ENCODE measurements around the gene CCSER2. TPM values are rescaled to one million over a fixed set of nuclear protein-coding genes. Genes with fewer than 3 reads are reported as not detected.

The CCSER2 gene
- polyA plus RNA-seq, 1 of the 3 experiments (the other 2 are of a cell fraction) = 8.5 TPM

- POLR2A ChIA-PET = no interaction called here
- Histone ChIP-seq H3K9me2 (no peaks in the 10 kb centered on the region), H3K4me1 (ENCODE audit: control insufficient read depth in 1 of 2, insufficient read depth in 2 of 2, low read depth in 1 of 2, low read length in 1 of 2) (peaks cover 22 to 29% of the 10 kb centered on the region in 2 experiments), H3K4me2 (no peak overlapping the region), H3K9me3 (no peaks in the 10 kb centered on the region), H3K36me3 (replicated peaks in 1 of 2; ENCODE audit: control insufficient read depth in 1 of 2, insufficient read depth in 2 of 2, low read length in 1 of 2) (no peaks in the 10 kb centered on the region), H3K4me3 (ENCODE audit: low read depth in 2 of 2, low read length in 1 of 2) (no peak overlapping the region), H3K27me3 (ENCODE audit: insufficient read depth) (no peaks in the 10 kb centered on the region), H3F3A (replicated peaks; ENCODE audit: insufficient read depth) (peaks cover 22% of the 10 kb centered on the region), H4K20me1 (ENCODE audit: insufficient read depth) (peaks cover 93% of the 10 kb centered on the region), H2AFZ (ENCODE audit: low read depth) (no peak overlapping the region), H3K27ac (ENCODE audit: low read depth in 2 of 2, low read length in 1 of 2) (peak overlapping the region in 1 of 2 experiments; percentile 18; a peak in 1 of 4 replicates), H3K9ac (no peak overlapping the region), H3K79me2 (ENCODE audit: insufficient read depth) (peaks cover 98% of the 10 kb centered on the region)
- WGBS (ENCODE audit: low lambda C conversion rate) = 61% methylated on average over 3 of the region's 3 CpGs
- DNase-seq = peak; percentile 57
- TF ChIP-seq RCOR1 (IDR thresholded peaks at IDR 0.05; ENCODE audit: low read length) = peak; percentile 63
- TF ChIP-seq TCF12 (IDR thresholded peaks at IDR 0.05) = no peak
- no peak for TF ChIP-seq TAF1 (IDR thresholded peaks at IDR 0.05; ENCODE audit: borderline replicate concordance, low read depth, low read length)
- no peak for TF ChIP-seq GABPA (IDR thresholded peaks at IDR 0.05; ENCODE audit: low read depth)
- TF ChIP-seq EP300 (IDR thresholded peaks at IDR 0.05; ENCODE audit: borderline replicate concordance in 1 of 2, low read depth in 1 of 2, low read length in 1 of 2) = peak in 1 of 2 experiments; percentile 65; a peak in 2 of 4 replicates
- TF ChIP-seq SIN3A (IDR thresholded peaks at IDR 0.05; ENCODE audit: borderline replicate concordance, low read depth, low read length) = no peak
- TF ChIP-seq EZH2phosphoT487 (IDR thresholded peaks at IDR 0.05; ENCODE audit: borderline replicate concordance, low read depth) = no peak
- no peak for TF ChIP-seq RFX5 (IDR thresholded peaks at IDR 0.05; ENCODE audit: low read length)
- TF ChIP-seq CHD2 (IDR thresholded peaks at IDR 0.05; ENCODE audit: low read length, partially characterized antibody) = peak; percentile 50
- TF ChIP-seq FOXJ3 (CRISPR knock-in tag; IDR thresholded peaks at IDR 0.05) = peak; percentile 69
- TF ChIP-seq NRF1 (IDR thresholded peaks at IDR 0.05; ENCODE audit: low read depth, low read length) = no peak
- TF ChIP-seq GATA2 (CRISPR knock-in tag; IDR thresholded peaks at IDR 0.05) = peak; percentile 69
- no peak for TF ChIP-seq RAD21 (IDR thresholded peaks at IDR 0.05; ENCODE audit: low read length)
- TF ChIP-seq TEAD4 (IDR thresholded peaks at IDR 0.05; ENCODE audit: borderline replicate concordance, insufficient read depth) = no peak
- CTCF ChIA-PET = interaction anchor here (0.7 to 7.3 kb wide), 6 partner anchors 17 to 271 kb away, joined by 3 to 34 read pairs (median 4); no protein-coding TSS in a partner anchor
Measured at GRCh38 chr10:84335516-84335915, 7.1 kb downstream of the CCSER2 start.

GRCh38 chr10:84336406-84337090 is 8.2 kb downstream of the CCSER2 start:
- Histone ChIP-seq H3K27ac (ENCODE audit: low read depth in 2 of 2, low read length in 1 of 2) (peak overlapping the region in 1 of 2 experiments; percentile 62; a peak in 2 of 4 replicates), H3K9me2 (no peaks in the 10 kb centered on the region), H3K4me3 (ENCODE audit: low read depth in 2 of 2, low read length in 1 of 2) (0 out of 4 replicates have a peak overlapping the region, but pooled peaks of 1 of the 2 experiments have one; percentile 6), H3K4me2 (peak overlapping the region; percentile 62), H3K79me2 (ENCODE audit: insufficient read depth) (peaks cover 98% of the 10 kb centered on the region), H3F3A (replicated peaks; ENCODE audit: insufficient read depth) (peaks cover 22% of the 10 kb centered on the region), H3K4me1 (ENCODE audit: control insufficient read depth in 1 of 2, insufficient read depth in 2 of 2, low read depth in 1 of 2, low read length in 1 of 2) (peaks cover 22 to 29% of the 10 kb centered on the region in 2 experiments), H3K9me3 (no peaks in the 10 kb centered on the region), H3K36me3 (replicated peaks in 1 of 2; ENCODE audit: control insufficient read depth in 1 of 2, insufficient read depth in 2 of 2, low read length in 1 of 2) (no peaks in the 10 kb centered on the region), H4K20me1 (ENCODE audit: insufficient read depth) (peaks cover 93% of the 10 kb centered on the region), H3K27me3 (ENCODE audit: insufficient read depth) (no peaks in the 10 kb centered on the region), H3K9ac (no peak overlapping the region), H2AFZ (ENCODE audit: low read depth) (no peak overlapping the region)
- ChIA-PET CTCF (interaction anchor here (1.0 to 7.3 kb wide), 4 partner anchors 15 to 201 kb away, joined by 3 to 34 read pairs (median 4); no protein-coding TSS in a partner anchor), POLR2A (no interaction called here)
- 94% methylated on average over 5 of the region's 5 CpGs for WGBS (ENCODE audit: low lambda C conversion rate)
- DNase-seq = no peak
- no peak for TF ChIP-seq RAD21 (IDR thresholded peaks at IDR 0.05; ENCODE audit: low read length)
- TF ChIP-seq EP300 (IDR thresholded peaks at IDR 0.05; ENCODE audit: borderline replicate concordance in 1 of 2, low read depth in 1 of 2, low read length in 1 of 2) = no peak
- TF ChIP-seq CTCF (IDR thresholded peaks at IDR 0.05) = no peak
- TF ChIP-seq RXRA (IDR thresholded peaks at IDR 0.05; ENCODE audit: borderline replicate concordance, low read depth) = no peak
- no peak for TF ChIP-seq CHD2 (IDR thresholded peaks at IDR 0.05; ENCODE audit: low read length, partially characterized antibody)
- TF ChIP-seq GABPA (IDR thresholded peaks at IDR 0.05; ENCODE audit: low read depth) = no peak
- no peak for TF ChIP-seq RFX5 (IDR thresholded peaks at IDR 0.05; ENCODE audit: low read length)
- TF ChIP-seq POLR2AphosphoS5 (IDR thresholded peaks at IDR 0.05; ENCODE audit: low read depth, low read length) = no peak
- TF ChIP-seq MAX (IDR thresholded peaks at IDR 0.05; ENCODE audit: low read depth) = no peak
- no peak for TF ChIP-seq MXI1 (IDR thresholded peaks at IDR 0.05; ENCODE audit: low read depth, low read length)
- TF ChIP-seq EZH2phosphoT487 (IDR thresholded peaks at IDR 0.05; ENCODE audit: borderline replicate concordance, low read depth) = no peak
- no peak for TF ChIP-seq YY1 (IDR thresholded peaks at IDR 0.05; ENCODE audit: low read depth)
- TF ChIP-seq FOXJ3 (CRISPR knock-in tag; IDR thresholded peaks at IDR 0.05) = no peak
- TF ChIP-seq ELF1 (IDR thresholded peaks at IDR 0.05) = no peak
- TF ChIP-seq TEAD4 (IDR thresholded peaks at IDR 0.05; ENCODE audit: borderline replicate concordance, insufficient read depth) = no peak
- no peak for TF ChIP-seq USF1 (IDR thresholded peaks at IDR 0.05; ENCODE audit: borderline replicate concordance, low read depth)
- no peak for TF ChIP-seq NFIC (IDR thresholded peaks at IDR 0.05; ENCODE audit: borderline replicate concordance)
- no peak for TF ChIP-seq SIN3A (IDR thresholded peaks at IDR 0.05; ENCODE audit: borderline replicate concordance, low read depth, low read length)

All from SK-N-SH (cell line).